NCI-H2171 treated with DMSO at 0.1 percent for 48 hours (cell line): ENCODE measurements around the gene ZSWIM3.
"Not testable (repeated sequence)": the region's sequence is repeated elsewhere in the genome, so short reads cannot be mapped to it uniquely, and the experiment has no call there.

Experiments used
- DNase-seq: peaks from one replicate; lab custom pipeline; 2025; lab: John Stamatoyannopoulos, UW

Gene ZSWIM3

GRCh38 chr20:45861221-45862075 lies 4.0 kb downstream of the ZSWIM3 start:
- no peak for DNase-seq

- DNase-seq = no peak
These were observed 6.4 kb downstream of the ZSWIM3 start for GRCh38 chr20:45863543-45864470.

- no peak for DNase-seq
These were observed 9.0 kb downstream of the ZSWIM3 start for GRCh38 chr20:45866454-45866853.

- DNase-seq = no peak
These were observed 9.9 kb downstream of the ZSWIM3 start for GRCh38 chr20:45867136-45867818.

GRCh38 chr20:45867819-45868176 lies 10.4 kb downstream of the ZSWIM3 start:
- no peak for DNase-seq

- DNase-seq = no peak
These were observed 15.2 kb downstream of the ZSWIM3 start for GRCh38 chr20:45872626-45873025.

- DNase-seq = no peak
These were observed 16.1 kb downstream of the ZSWIM3 start for GRCh38 chr20:45873409-45874103.

GRCh38 chr20:45874104-45874481 lies 16.7 kb downstream of the ZSWIM3 start:
- not testable (repeated sequence) for DNase-seq

- DNase-seq = no peak
These were observed 17.2 kb downstream of the ZSWIM3 start for GRCh38 chr20:45874576-45874975.

GRCh38 chr20:45878076-45878761 lies 20.8 kb downstream of the ZSWIM3 start:
- DNase-seq = no peak

- DNase-seq = peak; percentile 99
These were observed 23.8 kb downstream of the ZSWIM3 start, which contains the start of gene ZSWIM1 for GRCh38 chr20:45880988-45881788. Gene ZSWIM1, plus strand, starts transcription at chr20:45881227. Its CDS starts 1,366 bp downstream, at chr20:45882593.

- DNase-seq = no peak
These were observed 25.2 kb downstream of the ZSWIM3 start for GRCh38 chr20:45882469-45883099.

- no peak for DNase-seq
These were observed 25.7 kb downstream of the ZSWIM3 start for GRCh38 chr20:45883100-45883469.

- DNase-seq = no peak
These were observed 29.4 kb downstream of the ZSWIM3 start for GRCh38 chr20:45886590-45887345.

GRCh38 chr20:45887346-45887715 lies 29.9 kb downstream of the ZSWIM3 start, which contains the start of gene SPATA25:
Gene SPATA25, minus strand, starts transcription at chr20:45887622. Its CDS starts 32 bp downstream, at chr20:45887590.
- no peak for DNase-seq

- DNase-seq = no peak
These were observed 31.3 kb downstream of the ZSWIM3 start for GRCh38 chr20:45888681-45889080.

GRCh38 chr20:45890077-45890984 lies 32.9 kb downstream of the ZSWIM3 start:
- DNase-seq = peak; percentile 39
